ENCODE measurements around the gene CLHC1. TPM values are rescaled to one million over a fixed set of nuclear protein-coding genes. Genes with fewer than 3 reads are reported as not detected.
"Not testable (repeated sequence)": the region's sequence is repeated elsewhere in the genome, so short reads cannot be mapped to it uniquely, and the experiment has no call there.

CLHC1 gene
- total RNA-seq, 1 donor from 2014 or later: 7.5 TPM

- no peak for DNase-seq
- Histone ChIP-seq H3K27ac (replicated peaks) (peak overlapping the region; percentile 97), H3K4me3 (peak overlapping the region; percentile 96), H3K36me3 (peaks cover 41% of the 10 kb centered on the region), H3K9me3 (replicated peaks) (no peaks in the 10 kb centered on the region), H3K4me1 (peaks cover 49% of the 10 kb centered on the region), H3K27me3 (ENCODE audit: low read depth) (no peaks in the 10 kb centered on the region)
- TF ChIP-seq CTCF (IDR thresholded peaks at IDR 0.05; ENCODE audit: borderline replicate concordance): no peak
- intact Hi-C loops (cut with micrococcal nuclease): no loop called here
Measured at GRCh38 chr2:55232863-55233657, 967 bp upstream of the CLHC1 start.

- no peak for DNase-seq
- intact Hi-C loops (cut with micrococcal nuclease): no loop called here
- Histone ChIP-seq H3K9me3 (replicated peaks) (no peaks in the 10 kb centered on the region), H3K27me3 (ENCODE audit: low read depth) (no peaks in the 10 kb centered on the region), H3K36me3 (peaks cover 28% of the 10 kb centered on the region), H3K4me1 (peaks cover 60% of the 10 kb centered on the region), H3K27ac (replicated peaks) (peak overlapping the region; percentile 97), H3K4me3 (peak overlapping the region; percentile 96)
- TF ChIP-seq CTCF (IDR thresholded peaks at IDR 0.05; ENCODE audit: borderline replicate concordance): no peak
Measured at GRCh38 chr2:55231546-55232083, 478 bp downstream of the CLHC1 start.

- H3K27me3 ChIP-seq (ENCODE audit: low read depth): no peaks in the 10 kb centered on the region
- H3K4me1 ChIP-seq: peaks cover 60% of the 10 kb centered on the region
- intact Hi-C loops (cut with micrococcal nuclease): no loop called here
- H3K4me3 ChIP-seq: no peak overlapping the region
- H3K9me3 ChIP-seq (replicated peaks): no peaks in the 10 kb centered on the region
- peaks cover 18% of the 10 kb centered on the region for H3K36me3 ChIP-seq
- H3K27ac ChIP-seq (replicated peaks): no peak overlapping the region
- TF ChIP-seq CTCF (IDR thresholded peaks at IDR 0.05; ENCODE audit: borderline replicate concordance): no peak
- DNase-seq: no peak
Measured at GRCh38 chr2:55230551-55230950, 1.5 kb downstream of the CLHC1 start.

GRCh38 chr2:55229221-55229620, 2.9 kb downstream of the CLHC1 start:
- DNase-seq: no peak
- no peaks in the 10 kb centered on the region for H3K9me3 ChIP-seq (replicated peaks)
- H3K27ac ChIP-seq (replicated peaks): no peak overlapping the region
- no peak for TF ChIP-seq CTCF (IDR thresholded peaks at IDR 0.05; ENCODE audit: borderline replicate concordance)
- peaks cover 4% of the 10 kb centered on the region for H3K36me3 ChIP-seq
- intact Hi-C loops (cut with micrococcal nuclease): no loop called here
- H3K4me1 ChIP-seq: peaks cover 59% of the 10 kb centered on the region
- no peaks in the 10 kb centered on the region for H3K27me3 ChIP-seq (ENCODE audit: low read depth)
- H3K4me3 ChIP-seq: no peak overlapping the region

GRCh38 chr2:55228226-55228563, 3.9 kb downstream of the CLHC1 start:
- intact Hi-C loops (cut with micrococcal nuclease): no loop called here
- Histone ChIP-seq H3K27ac (replicated peaks) (peak overlapping the region; percentile 39), H3K4me3 (no peak overlapping the region), H3K9me3 (replicated peaks) (no peaks in the 10 kb centered on the region), H3K36me3 (no peaks in the 10 kb centered on the region), H3K4me1 (peaks cover 57% of the 10 kb centered on the region), H3K27me3 (ENCODE audit: low read depth) (no peaks in the 10 kb centered on the region)
- DNase-seq: no peak
- no peak for TF ChIP-seq CTCF (IDR thresholded peaks at IDR 0.05; ENCODE audit: borderline replicate concordance)

GRCh38 chr2:55227437-55228225, 4.5 kb downstream of the CLHC1 start:
- H3K36me3 ChIP-seq; H3K9me3 ChIP-seq (replicated peaks); H3K4me3 ChIP-seq; intact Hi-C loops (cut with micrococcal nuclease); H3K27me3 ChIP-seq (ENCODE audit: low read depth); DNase-seq: not testable (repeated sequence)
- Histone ChIP-seq H3K27ac (replicated peaks) (peak overlapping the region; percentile 39), H3K4me1 (peaks cover 57% of the 10 kb centered on the region)
